RCC 7860 (cell line): ENCODE measurements around the gene SLC17A9.

Experiments used
- DNase-seq: peaks from one replicate; pipeline ENCODE4 v3.0.0-alpha.2; 2015; ENCODE audit warnings: low spot score
- FAIRE-seq: peaks from 2 replicates; lab custom pipeline; 2012; peaks lifted over from hg19 to GRCh38; lab: Jason Lieb, UNC

Gene SLC17A9

DNA sequence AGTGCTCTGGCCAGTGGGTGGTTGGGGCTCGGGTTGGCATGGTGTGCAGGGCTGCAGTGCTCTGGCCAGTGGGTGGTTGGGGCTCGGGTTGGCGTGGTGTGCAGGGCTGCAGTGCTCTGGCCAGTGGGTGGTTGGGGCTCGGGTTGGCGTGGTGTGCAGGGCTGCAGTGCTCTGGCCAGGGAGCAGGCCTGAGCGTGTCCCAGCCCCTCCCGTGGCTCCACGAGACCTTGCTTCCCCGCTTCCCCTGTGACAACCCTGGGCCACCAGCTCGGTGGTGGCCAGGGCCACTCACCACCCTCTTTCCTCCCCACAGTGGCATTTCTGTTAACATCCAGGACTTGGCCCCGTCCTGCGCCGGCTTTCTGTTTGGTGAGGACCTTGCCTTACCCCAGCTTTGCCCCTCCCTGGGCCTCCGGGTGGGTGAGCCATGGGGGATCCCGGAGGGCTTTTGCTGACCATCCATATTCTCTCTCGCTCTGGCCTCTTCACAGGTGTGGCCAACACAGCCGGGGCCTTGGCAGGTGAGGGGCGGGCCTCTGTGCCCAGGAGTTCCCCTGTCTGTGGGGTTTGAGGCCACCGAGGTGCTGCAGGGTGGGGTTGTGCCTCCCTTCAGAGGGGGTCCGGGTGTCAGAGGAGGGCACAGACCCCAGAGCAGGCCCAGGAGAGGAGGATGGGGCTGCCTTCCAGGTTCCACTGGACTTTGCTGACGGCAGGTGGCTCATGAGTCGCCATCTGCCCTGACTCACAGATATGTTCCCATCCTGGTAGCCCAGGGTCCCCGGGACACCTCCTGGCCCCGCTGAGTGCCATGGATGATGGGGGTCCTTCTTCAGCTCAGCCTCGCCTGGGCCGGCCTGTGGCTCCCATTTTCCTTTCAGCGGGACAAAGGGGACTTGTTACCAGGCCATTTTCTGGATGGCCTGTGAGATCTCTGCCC is 14.0 kb downstream of the SLC17A9 start:
- FAIRE-seq, result no peak
- DNase-seq, result no peak

DNA sequence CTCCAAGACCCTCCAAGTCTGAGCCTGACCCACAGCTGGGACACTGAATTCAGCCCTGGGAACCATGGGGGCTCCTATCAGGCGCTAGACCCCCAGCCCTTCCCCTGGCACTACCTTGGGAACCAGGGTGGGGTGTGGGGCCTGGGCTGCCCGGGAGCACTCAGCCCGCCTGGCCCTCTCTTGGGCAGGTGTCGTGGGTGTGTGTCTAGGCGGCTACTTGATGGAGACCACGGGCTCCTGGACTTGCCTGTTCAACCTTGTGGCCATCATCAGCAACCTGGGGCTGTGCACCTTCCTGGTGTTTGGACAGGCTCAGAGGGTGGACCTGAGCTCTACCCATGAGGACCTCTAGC is 14.6 kb downstream of the SLC17A9 start:
- no peak for DNase-seq
- FAIRE-seq, result no peak

DNA sequence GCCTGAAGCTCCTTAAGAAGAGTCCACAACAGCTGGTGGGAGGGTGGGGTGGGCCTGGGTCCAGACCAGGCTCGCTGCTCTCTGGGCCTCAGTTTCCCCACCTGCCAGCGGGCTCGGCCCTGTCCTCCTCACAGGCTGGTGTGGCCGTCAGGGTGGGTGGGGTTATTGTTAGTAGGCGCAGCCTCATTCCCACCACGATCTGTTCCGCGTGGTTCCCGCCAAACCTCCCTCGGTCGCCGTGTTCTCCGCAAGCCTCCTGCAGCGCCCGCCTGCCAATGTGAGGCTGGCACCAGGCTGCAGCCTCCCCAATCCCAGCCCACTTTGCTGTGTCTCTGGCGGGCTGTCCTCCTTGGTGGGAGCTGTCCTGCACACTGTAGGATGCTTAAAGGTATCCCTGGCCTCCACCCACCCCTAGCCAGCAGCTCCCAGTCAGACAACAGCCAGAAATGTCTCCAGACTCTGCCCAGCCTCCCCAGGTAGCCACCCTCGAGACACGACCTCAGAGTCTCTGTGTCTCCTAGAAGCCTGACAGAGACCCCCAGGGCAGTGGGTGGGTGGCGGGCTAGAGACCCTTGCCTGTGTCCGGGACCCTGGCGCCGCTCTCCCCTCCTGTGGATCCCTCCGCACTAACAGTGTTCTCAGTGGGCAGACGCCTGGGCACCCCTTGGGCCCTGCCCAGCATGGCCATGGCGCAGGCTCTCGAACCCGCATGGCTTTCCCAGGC is 15.3 kb downstream of the SLC17A9 start:
- DNase-seq (no peak), FAIRE-seq (no peak)

DNA sequence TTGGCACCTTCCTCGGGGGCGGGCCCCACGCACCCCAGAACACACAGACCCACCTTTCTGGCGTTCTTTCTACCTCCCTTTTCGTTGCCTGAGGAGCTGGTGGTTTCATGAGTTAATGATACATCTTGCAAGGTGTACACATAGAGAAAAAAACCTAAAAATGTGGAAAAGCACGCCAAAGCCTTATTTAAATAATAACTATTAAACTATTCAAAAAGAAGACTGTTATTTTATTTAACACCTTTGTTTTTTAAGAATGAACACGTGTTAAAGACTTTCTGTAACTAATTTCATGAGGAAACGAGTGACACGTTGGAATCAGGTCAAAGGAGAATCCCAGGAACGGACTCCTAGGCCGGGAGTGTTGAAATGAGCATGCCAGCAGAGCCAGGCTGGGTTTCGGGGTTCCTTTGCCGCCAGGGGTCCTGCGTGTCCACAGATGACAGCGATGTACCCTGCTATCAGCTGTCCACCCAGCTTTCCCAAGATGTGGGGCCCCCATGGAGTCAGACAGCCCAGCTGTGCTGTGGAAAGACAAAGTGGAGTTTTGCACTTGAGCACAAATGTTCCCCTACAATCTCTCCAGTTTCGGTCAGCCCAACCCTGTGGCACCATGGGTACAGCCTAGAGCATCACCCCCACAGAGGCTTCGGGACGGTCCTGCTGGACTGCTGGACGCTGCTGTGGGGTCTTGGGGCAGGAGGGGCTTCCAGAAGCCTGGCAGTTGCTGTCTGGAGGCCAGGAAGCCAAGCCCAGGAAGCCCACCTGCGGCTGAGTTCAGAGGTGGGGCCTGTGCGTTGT is 16.1 kb downstream of the SLC17A9 start:
- no peak for DNase-seq
- no peak for FAIRE-seq

DNA sequence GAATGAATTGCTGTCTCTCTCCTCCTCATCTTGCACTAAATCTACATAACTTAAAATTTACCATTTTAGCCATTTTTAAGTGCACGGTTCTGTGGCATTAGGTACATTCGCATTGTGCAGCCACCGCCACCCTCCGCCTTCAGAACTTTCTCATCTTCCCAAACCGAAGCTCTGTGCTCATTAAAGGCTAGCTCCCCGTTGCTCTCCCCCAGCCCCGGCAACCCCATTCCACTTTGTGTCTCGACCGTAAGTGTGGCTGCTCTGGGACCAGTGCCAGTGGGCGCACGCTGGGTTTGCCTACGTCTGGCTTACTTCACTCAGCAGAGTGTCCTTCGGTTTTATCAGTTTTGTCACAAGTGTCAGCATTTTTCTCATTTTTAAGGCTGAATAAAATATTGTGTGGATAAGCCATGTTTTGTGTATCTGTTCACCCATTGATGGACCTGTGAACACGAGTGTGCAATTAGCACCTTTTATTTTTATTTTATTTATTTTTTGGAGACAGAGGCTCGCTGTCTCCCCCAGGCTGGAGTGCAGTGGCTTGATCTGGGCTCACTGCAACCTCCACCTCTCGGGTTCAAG is 16.8 kb downstream of the SLC17A9 start:
- DNase-seq, result no peak
- no peak for FAIRE-seq

DNA sequence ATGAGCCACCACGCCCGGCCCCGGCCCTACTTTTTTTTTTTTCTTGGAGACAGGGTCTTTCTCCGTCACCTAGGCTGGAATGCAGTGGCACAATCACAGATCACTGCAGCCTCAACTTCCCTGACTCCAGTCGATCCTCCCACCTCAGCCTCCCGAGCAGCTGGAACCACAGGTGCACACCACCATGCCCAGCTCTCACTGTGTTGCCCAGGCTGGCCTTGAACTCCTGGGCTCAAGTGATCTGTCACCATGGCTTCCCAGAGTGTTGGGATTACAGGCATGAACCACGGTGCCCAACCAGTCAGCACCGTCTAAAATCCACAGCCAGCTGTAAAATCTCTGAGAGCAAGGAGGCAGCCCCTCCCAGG is 17.4 kb downstream of the SLC17A9 start:
- no peak for DNase-seq
- no peak for FAIRE-seq

DNA sequence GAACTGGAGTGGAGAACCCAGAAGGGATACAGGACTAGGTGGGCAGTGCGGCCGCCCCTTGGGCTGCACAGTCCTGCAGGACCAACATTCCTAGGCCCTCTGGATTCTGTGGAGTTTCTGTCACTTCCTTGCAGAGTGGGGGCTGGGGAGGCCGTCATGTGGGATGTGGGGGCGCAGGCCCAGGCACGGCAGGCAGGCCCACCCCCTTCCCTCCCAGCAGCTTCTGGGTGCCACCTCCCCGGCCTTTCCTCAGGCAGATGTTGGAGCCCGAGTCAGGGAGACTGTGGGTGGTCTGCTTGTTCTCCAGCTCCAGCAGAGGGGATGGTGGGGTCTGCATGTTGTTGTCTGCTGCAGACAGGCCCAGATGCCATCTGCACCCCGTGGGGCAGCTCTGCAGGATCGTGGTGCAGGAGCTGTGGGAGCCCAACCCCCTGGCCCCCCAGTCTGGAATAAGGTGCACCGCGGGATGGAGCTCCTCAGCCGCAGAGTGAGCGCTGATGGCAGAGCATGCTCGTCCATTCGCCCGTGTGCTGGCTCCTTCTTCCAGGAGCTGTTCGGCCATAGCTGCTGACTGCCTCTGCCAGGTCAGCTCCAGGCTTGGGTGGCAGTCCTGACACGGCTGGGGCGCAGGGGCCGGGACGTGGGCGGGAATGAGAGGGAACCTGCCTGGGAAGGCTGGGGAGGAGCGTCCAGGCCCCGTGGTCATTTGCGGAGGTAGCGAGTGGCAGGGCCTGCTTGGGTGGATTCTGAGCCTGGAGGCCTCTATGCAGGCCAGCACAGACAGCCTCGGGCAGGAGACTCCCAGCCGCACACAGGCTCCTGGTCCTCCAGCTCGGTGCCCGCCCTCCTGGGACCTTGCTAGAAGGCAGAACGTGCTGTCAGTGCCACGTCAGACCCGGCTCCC is 18.1 kb downstream of the SLC17A9 start:
- DNase-seq (peak; percentile 6), FAIRE-seq (no peak)

DNA sequence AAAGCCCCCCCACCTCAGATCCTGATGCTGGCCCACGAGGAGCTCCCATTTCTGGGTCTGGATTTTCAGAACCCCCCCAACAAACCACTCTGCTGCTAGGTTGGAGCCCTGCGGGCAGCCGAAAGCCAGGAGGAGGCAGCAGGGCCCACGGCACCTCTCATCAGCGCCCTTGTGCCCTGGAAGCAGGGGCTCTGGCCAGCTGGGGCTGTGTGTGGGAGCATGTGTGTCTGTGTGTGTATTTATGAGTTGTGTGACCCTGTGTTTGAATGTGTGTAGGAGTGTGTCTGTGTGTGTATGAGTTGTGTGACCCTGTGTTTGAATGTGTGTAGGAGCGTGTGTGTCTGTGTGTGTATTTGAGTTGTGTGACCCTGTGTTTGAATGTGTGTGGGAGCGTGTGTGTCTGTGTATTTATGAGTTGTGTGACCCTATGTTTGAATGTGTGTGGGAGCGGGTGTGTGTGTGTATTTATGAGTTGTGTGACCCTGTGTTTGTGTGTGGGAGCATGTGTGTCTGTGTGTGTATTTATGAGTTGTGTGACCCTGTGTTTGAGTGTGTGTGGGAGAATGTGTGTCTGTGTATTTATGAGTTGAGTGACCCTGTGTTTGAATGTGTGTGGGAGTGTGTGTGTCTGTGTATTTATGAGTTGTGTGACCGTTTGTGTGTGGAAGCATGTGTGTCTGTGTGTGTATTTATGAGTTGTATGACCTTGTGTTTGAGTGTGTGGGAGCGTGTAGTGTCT is 18.9 kb downstream of the SLC17A9 start:
- no peak for DNase-seq
- no peak for FAIRE-seq

DNA sequence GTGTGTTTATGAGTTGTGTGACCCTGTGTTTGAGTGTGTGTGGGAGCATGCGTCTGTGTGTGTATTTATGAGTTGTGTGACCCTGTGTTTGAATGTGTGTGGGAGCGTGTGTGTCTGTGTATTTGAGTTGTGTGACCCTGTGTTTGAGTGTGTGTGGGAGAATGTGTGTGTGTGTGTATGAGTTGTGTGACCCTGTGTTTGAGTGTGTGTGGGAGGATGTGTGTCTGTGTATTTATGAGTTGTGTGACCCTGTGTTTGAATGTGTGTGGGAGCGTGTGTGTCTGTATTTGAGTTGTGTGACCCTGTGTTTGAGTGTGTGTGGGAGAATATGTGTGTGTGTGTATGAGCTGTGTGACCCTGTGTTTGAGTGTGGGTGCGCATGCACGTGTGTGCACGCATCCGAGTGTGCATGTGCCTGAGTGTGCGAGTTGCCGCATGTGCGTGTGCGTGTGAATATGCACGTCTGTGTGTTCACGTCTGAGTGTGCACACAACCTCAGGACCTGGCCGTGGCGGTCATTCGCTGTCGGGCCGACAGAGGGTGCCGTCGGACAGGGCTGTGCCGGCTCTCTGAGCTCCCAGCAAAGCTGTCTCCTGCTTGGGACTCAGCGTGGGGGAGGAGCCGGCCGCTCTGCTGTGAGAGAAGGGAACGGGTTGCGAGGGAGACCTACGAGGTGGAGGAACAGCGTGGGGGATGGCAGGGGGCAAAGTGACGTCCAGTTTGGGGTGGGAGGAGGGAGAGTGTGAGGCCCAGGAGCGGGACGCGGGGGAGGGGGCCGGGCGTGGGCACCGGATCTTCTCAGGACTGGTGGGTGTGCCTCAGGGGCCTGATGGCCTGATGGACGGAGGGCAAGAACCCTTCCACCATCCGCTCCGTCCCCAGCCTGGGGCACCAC is 19.7 kb downstream of the SLC17A9 start:
- peak; percentile 2 for FAIRE-seq
- DNase-seq, result peak; percentile 69

DNA sequence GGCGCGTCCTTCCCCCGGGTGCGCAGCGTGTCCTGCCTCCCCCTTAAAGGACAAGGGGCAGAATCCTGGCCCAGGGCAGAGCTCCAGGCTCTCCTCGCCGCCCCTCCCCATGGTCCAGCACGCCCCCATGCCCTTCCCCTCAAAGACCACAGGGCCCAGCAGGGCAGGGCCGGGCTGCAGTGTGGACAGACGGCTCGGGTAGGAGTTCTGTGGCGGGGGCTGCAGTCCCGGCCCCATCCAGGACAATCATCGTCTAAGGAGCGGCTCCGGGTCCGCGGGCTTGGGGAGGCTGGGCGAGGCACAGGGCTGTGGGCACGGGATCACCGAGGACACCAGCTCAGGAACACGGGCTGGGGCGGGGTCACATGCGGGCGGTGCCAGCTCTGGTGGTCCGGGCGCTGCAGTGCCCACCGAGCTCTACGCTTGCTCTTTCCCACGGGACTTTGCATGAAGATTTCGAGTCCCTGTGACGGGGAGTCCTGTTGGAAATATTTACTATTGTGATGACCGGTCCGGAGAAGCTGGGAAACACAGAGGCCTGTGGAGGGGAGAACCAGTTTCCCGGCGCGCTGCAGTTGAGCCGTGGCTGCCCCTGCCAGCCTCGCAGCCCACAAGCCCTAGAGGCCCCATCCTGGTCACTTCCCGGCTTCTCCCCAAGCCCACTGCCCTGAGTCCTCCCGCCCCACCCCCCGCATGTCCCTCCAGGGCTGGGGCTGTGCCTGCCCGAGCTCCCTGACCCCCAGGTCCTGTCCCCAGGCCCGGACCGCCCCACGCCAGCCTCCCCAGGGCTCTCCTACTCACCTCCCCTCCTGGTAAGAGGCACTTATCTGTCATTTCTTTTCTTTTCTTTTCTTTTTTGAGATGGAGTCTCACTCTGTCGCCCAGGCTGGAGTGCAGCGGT is 20.6 kb downstream of the SLC17A9 start:
- DNase-seq, result no peak
- no peak for FAIRE-seq

DNA sequence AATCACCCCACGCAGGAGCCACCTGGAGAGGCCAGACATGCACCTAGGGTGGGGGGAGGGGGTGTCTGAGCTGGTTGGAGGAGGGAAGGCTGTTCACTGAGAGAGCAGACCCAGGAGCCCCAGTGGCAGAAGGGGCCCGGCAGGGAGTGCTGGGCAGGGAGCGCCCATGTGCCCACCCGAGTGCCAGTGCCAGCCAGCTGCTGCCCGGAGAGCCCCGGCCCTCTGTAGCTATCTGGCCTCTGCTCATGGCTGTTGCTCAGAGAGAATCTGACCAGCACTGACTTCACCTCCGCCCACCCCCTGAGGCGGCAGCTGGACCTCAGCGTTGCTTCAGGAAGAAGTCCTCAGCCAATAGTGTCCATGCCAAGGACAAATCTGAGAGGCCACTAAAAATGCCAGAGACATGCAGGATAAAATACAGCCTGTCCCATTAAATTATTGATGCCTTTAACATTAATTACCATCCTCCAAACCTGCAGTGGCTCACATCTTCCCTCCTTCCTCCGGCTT is 22.8 kb downstream of the SLC17A9 start:
- DNase-seq, result no peak
- FAIRE-seq, result no peak

DNA sequence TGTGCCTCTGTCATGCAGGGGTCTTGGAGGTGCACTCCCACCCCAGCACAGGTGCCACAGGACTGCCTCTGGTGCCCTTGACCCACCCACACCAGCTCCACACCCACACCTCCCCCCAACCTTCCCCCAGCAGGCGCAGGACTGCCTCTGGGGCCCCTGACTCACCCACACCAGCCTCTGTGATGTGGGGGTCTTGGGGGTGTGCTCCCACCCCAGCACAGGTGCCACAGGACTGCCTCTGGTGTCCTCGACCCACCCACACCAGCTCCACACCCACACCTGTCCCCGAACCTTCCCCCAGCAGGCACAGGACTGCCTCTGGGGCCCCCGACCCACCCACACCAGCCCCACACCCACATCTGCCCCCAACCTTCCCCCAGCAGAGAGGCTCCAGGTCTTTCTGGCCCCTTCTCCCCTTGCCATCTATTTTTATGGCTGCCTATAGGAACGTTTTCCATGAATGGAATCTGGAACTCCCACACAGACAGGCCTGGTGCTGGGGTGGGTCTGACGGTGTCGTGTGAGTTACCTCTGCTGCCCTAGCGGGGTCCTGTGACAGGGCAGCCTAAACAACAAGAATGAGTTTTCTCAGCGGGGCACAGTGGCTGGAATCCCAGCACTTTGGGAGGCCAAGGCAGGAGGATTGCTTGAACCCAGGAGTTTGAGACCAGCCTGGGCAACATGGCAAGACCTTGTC is 23.5 kb downstream of the SLC17A9 start:
- no peak for FAIRE-seq
- no peak for DNase-seq

DNA sequence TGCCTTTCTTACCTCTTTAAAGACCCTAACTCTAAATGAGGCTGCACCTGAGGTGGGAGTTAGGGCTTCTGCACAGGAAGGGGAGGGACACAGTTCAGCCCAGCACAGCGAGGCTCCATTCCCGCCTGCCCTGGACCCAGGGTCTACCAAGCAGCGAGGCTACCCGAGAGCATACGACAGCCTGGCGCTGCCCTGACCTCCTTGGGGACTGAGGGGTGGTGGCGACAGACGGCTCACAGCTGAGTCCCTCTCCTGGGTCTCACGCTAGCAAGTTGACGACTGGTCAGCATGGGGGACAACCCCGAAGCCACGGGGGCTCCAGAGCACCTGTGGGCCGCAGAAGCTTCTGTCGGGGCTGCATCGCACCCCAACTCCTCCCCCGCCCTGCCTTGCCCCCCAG is 24.4 kb downstream of the SLC17A9 start:
- DNase-seq (no peak), FAIRE-seq (no peak)

DNA sequence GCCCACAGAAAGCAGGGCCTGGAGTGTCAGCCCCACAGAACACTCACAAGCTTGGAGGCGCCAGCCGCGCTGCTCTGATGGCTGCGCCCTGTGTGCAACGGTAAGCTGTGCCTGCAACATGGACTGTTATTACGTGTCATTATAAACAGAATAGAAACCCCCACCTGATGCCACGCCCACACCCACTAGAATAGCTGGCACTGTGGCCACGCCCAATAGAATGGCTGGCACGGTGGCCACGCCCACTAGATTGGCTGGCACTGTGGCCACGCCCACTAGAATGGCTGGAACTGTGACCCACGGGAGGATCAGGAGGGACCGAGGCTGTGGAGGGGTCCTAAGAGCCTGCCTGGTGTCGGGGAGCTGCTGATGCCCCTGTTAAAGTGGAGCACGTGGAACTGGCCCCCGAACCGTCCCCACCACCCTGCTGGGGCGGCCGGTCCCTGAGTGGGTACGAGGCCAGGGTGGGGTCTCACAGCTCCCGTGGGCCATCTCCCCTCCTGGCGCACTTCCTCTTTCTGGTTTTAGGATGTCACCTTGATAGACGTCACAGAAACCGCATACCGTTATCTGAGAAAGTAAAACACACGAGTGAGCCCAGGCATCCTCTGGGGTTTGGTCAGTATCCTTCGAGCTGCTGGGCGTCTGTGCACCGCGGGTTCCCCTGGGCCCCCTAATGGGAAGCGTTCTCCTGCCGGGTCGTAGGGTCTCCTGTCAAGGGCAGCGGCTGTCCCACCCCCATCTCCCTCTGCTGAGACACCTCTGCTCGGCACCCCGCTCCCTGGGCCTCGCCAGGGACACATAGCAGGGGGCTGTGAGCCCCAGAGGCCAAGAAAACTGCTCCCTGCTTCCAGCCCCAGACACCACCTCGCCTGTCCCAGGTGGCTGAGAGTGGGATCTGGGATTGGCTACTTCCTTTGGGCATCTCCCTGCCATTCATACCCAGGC is 25.4 kb downstream of the SLC17A9 start:
- DNase-seq, result no peak
- FAIRE-seq, result no peak

DNA sequence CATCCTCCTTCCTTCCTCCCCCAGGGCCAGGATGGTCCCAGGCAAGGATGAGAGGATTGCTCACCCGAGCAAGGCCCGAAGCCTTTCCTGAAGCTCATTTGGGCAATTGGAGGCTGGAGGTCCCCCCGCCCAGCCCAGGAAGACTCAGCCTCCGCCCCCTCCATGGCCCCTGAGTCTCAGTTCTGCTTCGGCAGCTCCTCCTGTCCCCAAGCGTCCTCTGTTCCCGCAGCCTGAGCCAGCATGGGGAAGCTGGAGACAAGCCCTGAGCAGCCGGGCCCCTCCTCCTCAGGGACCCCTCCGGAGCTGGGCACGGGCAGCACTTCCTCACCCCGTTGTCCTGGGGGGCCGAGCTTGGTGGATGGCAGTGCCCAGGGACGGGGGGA is 26.0 kb downstream of the SLC17A9 start:
- no peak for FAIRE-seq
- no peak for DNase-seq

DNA sequence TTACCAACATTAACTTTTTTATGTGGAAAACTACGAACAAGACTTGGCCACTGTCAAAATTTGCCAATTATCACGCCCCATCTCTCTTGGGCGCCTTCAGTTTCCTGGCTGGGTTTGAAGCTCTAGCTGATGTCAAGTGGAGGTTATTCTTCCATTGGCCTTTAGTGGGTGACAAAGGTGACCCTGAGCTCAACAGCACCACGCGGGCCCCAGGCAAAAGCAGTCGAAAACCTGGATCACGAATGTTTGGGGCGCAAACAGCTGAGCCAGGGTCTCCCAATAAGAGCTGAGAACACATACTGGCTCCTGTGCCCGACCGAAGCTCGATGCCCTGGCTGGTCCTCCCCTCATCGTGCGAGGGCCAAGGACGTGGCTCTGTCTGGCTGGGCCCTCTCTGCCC is 26.8 kb downstream of the SLC17A9 start:
- DNase-seq (no peak), FAIRE-seq (no peak)
